HG03571 (cell line): ENCODE results near the gene INPP5A.
"Not testable (repeated sequence)": the region's sequence is repeated elsewhere in the genome, so short reads cannot be mapped to it uniquely, and the experiment has no call there.

ENCODE experiments used
- ATAC-seq: cut with Tn5 transposase; IDR thresholded peaks from one replicate; pipeline ENCODE4 v1.9.1; 2021; ENCODE audit not compliant: unreplicated experiment

The INPP5A gene

DNA sequence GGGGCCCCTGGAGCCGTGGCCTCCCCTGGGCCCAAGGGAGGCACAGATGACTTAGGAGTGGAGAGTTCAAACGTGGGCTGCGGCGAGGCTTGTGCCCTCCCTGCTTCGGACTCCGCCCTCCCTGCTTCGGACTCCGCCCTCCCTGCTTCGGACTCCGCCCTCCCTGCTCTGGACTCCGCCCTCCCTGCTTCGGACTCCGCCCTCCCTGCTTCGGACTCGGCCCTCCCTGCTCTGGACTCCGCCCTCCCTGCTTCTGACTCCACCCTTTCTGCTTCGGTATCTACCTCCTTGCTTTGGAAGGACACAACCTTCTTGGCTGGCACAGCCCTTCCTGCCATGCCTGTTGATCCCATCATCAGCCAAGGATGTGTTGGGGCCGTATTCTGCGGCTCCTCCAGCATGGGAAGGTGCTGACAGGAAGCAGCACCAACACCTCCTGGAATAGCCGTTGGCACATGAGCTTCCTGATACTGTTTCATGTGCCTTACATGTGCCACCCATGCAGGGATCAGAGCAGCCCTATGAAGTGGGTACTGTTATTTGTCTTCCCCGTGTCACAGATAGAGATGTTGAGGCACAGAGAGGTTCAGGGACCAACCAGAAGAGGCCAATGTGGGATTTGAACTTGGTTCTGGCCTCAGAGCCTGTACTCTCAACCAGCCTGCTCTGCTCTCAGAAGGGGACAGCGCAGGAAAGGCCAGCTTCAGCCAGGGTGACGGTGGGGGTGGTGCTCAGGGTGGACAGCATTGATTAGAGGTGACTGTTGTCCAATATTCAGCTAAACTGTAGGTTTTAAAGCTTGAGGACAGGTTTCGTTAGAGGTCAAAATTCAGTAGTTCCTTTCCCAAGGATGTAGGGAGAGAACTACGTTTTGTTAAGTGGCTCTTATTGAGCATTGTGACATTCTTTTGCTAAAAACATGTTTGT lies 133.9 kb downstream of the INPP5A start:
- no peak for ATAC-seq

DNA sequence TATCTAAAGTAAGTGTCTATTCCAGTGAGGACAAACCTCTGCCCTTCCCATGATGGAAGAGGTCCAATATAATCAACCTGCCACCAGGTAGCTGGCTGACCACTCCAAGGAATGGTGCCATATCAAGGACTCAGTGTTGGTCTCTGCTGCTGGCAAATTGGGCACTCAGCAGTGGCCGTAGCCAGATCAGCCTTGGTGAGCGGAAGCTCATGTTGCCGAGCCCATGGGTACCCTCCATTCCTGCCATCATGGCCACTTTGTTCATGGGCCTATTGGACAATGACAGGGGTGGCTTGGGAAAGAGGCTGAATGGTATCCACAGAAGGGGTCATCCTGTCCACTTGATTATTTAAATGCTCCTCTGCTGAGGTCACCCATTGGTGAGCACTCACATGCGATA lies 136.2 kb downstream of the INPP5A start:
- not testable (repeated sequence) for ATAC-seq

DNA sequence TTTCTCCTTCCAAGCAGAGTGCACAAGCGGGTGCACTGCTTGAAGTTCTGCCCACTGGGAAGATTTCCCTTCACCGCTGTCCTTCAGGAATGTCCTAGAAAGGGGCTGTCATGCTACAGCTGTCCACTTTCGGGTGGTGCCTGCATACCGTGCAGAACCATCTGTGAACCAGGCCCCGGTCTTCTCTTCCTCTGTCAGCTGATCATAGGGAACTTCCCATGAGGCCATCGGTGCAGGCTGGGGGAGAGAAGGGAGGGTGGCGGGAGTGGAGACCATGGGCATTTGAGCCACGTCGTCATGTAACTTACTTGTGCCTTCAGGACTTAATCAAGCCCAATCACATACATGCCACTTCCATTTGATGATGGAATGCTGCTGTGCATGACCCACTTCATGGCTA lies 136.7 kb downstream of the INPP5A start:
- ATAC-seq: no peak

DNA sequence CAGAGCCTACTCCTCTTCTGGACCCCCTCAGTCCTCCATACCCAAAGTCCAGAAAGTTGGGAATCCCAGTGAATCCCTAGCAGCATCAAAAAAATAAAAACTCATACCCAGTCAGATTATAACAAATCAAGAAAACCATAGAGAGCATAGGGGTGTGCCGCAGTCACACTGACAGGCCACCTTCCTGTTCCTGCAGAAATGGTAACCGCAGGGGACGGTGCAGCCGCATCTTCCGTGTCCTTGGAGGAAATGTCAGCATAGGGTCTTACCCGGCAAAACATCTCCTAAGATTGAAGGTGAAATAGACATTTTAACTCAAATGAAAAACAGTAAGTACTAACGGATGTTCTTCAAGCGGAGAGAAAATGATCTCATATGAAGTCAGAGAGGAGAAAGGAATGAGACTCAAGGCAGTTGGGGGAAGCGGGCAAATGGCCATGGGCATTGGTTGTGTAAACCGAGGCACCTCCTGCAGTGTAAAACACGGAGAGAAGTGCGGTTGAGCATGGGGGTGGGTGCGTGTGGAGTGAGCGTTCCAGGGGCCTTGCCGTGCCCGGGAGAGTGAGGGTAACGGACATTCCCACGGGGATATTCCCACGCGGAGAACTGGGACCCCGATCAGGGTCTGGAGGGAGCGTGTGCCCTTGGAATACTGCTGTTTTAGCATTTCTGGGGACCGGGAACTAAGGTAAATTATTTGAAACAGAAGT lies 137.6 kb downstream of the INPP5A start:
- no peak for ATAC-seq

DNA sequence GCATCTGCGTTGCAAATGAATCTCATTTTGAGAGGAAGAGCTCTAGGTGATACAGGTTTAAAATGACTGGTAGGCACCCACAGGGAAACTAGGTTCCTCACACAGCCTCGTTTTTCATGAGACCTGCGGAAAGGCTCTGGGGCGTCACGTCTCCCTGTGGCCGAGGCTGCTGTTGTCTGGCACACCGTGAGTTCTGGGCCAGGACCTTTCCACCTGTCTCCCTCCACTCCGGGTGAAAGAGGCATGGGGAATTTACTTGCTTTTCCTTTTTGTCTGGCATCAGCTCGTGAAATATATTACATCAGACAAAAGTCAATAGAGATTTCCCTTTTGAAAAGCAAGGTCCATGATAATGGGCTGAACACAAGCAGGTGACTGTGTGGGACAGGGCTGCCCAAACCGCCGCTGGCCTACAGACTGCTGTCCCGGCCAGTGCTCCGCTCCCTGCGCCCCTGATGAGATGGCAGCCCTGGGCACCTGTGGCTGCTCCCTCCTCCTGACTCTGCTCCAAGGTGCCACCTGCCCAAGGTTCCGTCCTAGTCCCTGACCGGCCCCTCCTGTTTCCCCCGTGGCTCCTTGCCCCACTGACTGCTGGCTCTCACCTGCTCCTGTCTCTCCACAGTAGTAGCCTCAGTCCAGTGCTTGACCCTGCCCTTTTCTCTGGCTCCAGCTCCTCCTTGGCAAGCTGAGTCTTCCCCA lies 138.8 kb downstream of the INPP5A start:
- ATAC-seq: no peak

DNA sequence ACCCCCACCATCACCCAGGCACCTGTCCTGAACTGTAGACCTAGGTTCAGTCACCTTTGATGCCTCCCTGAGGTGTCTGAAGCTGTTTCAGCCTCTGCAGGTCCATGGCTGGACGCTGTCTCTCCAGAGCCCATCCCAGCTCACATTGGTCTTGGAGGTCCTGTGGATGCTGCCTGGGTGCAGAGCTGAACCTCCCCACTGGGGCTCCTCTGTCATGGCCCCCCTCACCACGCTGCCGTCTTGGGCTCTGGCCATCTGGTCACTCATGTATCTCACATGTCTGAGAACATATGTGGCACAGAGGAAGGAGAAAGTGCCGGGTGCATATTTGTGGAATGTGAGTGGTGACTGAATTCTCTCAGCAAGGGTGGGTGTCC lies 139.5 kb downstream of the INPP5A start:
- no peak for ATAC-seq

DNA sequence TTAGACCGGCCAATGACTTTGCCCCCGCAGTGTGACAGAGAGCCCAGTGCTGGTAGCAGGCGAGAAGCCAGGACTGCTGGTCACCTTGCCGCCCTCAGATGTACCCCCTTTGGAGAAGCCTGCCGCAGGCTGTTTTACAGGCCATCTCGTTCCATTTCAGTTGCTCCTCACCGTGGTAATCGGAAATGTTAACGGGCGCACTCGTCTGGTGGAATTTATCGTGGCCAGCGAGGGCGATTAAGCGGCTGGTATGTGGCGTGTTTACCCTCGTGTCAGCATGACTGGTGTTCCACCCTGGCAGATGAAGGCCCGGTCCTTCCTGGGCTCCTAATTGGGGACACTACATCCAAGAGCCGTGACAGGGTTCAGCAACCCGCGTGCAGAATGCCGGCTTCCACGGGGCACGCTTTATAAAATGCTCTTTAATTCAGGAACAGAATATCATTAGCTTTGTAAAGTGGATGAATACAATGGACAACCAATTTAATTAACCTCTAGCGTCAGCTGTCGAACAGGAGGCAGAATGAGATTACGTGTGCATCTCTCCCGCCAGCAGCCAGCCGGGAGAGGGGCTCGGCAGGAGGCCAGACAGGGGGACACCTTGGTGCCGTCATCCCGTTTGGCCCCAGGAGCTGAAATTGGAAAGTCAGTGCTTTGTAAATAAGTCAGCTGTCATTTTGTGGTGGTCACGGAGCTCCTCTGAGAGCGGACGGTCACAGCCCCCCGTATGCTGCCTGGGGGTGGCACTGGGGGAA lies 140.1 kb downstream of the INPP5A start:
- ATAC-seq: no peak

DNA sequence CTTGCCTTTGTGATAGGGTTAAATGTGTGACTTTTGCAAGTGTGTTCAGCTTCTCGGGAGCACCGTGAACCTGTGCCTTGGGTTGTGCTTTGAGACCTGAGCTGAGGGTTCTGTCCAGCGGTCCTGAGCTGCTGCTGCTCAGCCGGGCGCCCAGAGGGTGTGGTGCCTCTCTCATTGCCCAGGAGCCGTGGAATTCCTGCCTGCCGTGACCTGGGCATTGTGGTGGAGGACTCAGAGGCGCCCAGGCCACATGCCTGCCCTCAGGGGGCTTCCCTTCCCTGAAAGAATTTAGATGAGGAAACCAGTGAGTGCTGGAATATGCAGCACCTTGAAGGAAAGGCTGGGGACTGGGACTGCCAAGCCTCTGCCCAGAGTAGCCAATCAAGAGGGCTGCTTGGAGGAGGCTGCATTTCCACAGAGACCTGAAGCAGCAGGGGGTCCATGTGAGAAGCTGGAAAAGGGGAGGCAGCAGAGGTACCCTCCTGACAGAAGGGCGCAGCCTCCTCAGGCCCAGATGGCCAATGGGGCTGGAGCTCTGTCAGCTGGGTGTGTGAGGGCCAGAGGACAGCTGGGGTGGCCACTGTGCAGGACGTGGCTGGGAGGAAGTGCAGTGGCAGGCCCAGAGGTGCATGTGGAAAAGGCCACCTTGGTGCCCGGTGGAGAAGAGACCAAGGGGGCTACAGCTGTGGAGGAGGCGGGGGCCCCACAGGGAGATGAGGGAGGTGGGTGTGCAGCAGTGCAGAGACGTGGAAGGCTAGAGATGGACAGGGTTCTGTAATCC lies 141.0 kb downstream of the INPP5A start:
- no peak for ATAC-seq

DNA sequence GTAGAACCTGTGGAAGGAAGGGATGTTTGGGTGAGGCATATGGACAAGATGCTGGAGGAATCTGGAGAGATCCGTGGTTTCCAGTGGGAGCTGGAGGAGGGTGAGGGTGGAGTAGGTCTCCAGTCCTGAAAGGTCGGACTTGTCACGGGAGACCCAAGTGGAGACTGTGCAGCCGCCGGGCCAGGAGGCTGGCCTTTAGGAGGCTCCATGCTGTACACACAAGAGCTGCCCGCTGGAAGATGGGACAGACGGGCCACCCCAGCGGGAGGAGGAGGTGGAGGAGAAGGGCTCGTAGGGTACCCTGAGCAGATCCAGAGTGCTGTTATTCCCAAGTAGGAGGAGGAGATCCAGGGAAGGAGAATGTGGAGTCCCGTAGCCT lies 141.6 kb downstream of the INPP5A start:
- no peak for ATAC-seq

DNA sequence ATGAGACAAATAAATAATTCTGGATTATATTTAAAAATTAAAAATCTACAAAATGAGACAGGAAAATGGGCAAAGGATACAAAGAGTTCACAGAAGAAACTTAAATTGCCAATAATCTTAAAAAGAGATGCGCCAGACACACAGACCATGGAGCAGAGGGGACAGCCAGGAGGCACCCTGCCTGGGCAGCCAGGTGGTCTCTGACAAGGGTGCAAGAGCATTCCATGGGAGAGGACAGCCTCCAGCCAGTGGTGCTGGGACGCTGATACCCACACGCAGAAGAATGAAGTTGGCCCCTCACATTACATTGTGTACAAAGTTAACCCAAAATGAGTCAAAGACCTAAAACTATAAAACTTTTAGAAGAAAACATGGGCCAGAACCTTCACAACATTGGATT lies 142.1 kb downstream of the INPP5A start:
- no peak for ATAC-seq

DNA sequence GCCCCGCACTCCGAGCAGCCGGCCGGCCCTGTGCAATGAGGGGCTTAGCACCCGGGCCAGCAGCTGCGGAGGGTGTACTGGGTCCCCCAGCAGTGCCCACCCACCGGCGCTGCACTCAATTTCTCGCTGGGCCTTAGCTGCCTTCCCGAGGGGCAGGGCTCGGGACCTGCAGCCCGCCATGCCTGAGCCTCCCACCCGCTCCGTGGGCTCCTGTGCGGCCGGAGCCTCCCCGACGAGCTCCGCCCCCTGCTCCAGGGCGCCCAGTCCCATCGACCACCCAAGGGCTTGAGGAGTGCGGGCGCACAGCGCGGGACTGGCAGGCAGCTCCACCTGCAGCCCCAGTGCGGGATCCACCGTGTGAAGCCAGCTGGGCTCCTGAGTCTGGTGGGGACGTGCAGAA lies 143.2 kb downstream of the INPP5A start:
- ATAC-seq: not testable (repeated sequence)

DNA sequence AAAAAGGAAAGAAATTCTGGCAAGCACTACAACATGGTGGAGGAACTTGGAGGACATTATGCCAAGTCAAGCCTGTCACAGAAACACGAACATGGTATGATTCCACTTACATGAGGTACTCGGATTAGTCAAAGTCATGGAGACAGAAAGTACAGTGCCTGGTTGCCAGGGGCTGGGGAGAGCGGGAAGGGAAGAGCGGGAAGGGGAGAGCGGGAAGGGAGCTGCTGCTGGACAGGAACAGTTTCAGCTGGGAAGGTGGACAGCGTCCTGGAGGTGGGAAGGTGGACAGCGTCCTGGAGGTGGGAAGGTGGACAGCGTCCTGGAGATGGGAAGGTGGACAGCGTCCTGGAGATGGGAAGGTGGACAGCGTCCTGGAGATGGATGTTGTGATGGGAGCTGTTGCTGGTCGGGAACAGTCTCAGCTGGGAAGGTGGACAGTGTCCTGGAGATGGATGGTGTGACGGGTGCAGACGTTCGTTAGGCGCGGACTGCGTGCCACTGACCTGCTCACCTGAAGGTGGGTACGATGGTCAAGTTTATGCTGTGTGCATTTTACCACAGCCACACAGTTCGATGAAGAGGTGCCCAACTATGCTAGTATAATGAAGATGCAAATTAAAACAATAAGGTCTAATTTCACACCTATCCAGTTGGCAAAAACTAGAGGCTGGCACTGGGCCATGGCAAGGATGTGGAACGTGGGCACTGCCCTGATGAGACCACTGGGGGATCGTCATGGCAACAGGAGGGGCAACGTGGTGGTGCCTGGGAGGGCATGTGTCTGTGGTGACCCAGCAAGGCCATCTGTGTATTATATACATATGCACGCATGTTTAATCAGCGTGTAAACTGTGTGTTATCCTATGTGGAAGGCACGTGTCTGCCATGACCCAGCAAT lies 144.5 kb downstream of the INPP5A start:
- ATAC-seq: no peak

DNA sequence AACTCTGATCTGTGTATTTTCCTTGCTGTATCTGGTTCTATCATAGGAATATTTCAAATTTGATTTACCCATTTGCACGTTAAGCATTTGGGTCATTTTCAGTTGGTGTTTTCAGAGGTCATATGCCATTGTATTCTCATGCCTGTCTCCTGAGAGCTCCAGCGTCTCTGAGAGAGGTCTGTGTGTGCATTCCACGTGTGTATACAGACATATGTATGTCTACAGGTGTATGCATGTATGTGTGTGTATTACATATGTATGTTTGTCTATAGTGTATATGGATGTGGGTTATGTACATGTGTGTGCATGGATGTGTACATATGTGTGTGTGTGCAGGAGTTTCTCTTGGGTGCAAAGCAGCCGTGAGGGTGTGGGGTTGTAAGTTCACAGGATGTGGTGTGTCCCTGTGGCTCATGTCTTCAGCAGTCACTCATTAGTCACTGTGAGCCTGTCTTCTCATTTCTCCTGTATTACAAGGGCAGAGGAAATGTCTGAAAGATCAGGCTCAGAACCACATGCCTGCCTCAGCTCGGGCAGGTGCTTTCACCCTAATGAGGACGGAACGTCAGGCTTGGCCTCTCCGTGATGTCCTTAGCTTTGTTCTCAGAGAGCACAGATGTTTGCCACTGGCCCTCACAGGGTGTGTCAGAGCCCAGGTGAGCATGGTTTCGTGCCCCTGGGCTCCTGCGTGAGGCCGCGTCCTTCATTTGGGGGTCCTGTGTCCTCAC lies 146.7 kb downstream of the INPP5A start:
- peak; percentile 70 for ATAC-seq

DNA sequence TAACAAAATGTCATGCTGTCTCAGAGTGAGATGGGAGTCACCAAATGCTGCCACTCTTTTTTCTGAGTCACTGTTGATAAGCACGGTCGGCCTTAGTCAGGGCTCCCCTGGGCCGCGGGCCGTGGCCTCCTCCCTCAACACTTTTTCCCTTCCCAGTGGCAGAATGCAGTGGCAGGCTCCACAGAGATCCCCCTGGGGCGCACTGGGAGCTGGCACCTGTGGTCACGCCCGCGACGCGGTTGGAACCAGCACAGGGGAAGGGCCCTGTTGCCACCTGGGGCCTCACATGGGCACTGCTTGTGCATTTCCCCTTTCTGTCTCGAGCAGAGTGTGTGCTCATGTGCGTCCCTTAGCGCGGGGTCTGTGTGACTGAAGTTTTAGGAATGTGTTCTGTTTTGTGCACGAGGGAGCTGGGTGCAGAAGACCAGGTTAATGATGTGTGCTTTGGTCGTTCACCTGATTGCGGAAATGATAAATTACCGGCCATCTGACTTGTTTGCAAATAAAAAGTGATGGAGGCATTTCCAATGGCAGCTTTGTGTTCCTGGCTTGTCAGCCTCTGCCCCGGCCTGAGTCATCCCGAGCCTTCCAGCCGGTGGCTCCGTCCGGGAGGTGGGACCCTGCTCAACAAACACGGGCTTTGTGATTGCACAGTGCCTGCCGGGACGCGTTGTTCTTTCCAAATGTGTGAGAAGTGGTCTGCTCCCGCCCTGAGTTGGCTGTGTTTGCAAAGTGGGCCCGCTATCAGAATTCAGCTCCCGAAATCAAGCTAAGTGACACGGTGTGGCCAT lies 147.7 kb downstream of the INPP5A start:
- ATAC-seq: no peak

DNA sequence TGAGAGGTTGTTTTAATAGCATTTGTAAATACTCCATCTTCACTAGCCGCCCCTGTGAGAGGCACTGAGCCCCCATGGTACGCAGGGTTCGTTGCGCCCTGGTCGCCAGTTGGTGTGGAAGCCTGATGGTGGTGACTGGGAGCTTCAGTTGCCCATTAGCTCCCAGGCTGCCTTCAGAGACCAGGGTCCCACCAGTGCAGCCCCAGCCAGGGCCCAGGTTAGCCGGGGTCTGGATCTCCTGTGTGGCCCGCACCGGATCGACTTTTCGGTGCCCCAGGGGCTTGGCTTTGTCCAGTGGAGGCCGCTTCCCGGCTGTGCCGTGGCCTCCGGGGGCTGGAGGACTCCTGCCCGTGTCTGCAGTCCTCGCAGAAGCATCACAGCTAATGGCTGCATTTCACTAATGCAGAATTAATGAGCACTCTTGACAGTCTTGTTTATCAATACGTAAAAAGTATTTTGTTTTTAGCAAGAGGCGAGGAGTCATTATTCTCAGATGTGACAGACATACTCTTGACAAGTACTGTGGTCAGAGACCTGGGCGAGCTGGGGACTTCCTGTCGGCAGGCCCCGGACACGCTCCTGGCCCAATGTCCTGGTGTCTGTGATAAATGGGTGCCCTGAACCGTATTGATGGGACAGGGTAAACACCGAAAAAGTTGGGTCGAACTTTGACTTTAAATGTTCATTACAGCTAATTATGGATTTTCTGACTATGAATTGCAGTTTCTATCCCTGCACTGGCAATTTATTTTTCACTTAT lies 148.5 kb downstream of the INPP5A start:
- no peak for ATAC-seq

DNA sequence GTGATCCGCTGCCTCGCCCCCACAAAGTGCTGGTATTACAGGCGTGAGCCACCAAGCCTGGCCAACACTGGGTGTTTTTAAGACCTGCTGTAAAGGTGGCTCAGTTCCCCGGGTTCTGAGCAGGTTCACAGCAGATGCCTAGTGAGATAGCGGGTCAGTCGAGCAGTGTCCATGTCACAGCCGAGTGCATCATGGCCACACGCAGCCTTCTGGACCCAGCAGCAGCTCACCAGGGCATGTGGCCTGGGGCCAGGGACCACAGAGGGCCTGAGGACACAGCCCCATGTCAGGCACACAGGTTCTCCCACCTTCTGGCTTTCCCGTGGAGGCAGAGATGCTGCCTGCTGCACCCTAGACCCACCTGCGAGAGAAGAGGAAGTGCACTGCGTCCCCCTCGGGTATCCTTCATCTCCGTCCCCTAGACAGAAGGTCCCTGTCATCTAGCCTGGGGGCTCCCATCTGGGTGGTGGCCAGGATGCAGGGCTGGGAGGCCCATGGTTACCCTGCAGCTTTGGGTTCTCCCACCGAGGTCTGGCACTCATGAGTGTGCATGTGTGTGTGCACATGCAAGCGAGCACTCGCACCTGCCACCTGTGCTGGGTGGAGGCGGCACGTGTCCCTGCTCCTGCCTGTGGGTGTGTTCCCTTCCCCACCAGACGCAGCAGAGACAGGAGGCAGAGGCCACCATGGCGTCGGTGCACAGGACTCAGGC lies 149.8 kb downstream of the INPP5A start:
- ATAC-seq: no peak
